Measurements from ENCODE around the gene KRTAP5-3.

DNA sequence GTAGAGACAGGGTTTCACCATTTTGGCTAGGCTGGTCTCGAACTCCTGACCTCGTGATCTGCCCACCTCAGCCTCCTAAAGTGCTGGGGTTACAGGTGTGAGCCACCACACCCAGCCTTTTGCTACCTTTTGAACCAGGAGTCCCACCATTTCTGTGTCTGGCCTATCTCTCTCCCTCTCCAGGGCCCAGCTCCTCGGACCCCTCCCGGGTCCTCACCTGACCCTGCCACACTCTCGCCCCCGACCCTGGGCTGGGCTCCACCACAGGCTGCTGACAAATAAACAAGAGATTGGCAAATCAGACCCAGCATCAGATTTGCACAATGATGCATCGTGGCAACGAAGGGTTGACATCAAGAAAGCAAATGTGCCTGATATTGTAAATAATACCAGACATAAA, 30.1 kb upstream of the KRTAP5-3 start:
- TF ChIP-seq TAF1 (IDR thresholded peaks at IDR 0.05; ENCODE audit: low read depth) (no peak), EZH2 (IDR thresholded peaks at IDR 0.05; ENCODE audit: borderline replicate concordance, insufficient read depth, low read length, poor library complexity, severe bottlenecking) (no peak), POLR2AphosphoS5 (IDR thresholded peaks at IDR 0.05) (no peak), SMC3 (conservative IDR thresholded peaks at IDR 0.05; ENCODE audit: poor library complexity) (no peak)
- TF ChIP-seq, protein P1, sequence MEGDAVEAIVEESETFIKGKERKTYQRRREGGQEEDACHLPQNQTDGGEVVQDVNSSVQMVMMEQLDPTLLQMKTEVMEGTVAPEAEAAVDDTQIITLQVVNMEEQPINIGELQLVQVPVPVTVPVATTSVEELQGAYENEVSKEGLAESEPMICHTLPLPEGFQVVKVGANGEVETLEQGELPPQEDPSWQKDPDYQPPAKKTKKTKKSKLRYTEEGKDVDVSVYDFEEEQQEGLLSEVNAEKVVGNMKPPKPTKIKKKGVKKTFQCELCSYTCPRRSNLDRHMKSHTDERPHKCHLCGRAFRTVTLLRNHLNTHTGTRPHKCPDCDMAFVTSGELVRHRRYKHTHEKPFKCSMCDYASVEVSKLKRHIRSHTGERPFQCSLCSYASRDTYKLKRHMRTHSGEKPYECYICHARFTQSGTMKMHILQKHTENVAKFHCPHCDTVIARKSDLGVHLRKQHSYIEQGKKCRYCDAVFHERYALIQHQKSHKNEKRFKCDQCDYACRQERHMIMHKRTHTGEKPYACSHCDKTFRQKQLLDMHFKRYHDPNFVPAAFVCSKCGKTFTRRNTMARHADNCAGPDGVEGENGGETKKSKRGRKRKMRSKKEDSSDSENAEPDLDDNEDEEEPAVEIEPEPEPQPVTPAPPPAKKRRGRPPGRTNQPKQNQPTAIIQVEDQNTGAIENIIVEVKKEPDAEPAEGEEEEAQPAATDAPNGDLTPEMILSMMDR (IDR thresholded peaks at IDR 0.05; ENCODE audit: poor library complexity, severe bottlenecking): no peak
- TF ChIP-seq, protein P2, sequence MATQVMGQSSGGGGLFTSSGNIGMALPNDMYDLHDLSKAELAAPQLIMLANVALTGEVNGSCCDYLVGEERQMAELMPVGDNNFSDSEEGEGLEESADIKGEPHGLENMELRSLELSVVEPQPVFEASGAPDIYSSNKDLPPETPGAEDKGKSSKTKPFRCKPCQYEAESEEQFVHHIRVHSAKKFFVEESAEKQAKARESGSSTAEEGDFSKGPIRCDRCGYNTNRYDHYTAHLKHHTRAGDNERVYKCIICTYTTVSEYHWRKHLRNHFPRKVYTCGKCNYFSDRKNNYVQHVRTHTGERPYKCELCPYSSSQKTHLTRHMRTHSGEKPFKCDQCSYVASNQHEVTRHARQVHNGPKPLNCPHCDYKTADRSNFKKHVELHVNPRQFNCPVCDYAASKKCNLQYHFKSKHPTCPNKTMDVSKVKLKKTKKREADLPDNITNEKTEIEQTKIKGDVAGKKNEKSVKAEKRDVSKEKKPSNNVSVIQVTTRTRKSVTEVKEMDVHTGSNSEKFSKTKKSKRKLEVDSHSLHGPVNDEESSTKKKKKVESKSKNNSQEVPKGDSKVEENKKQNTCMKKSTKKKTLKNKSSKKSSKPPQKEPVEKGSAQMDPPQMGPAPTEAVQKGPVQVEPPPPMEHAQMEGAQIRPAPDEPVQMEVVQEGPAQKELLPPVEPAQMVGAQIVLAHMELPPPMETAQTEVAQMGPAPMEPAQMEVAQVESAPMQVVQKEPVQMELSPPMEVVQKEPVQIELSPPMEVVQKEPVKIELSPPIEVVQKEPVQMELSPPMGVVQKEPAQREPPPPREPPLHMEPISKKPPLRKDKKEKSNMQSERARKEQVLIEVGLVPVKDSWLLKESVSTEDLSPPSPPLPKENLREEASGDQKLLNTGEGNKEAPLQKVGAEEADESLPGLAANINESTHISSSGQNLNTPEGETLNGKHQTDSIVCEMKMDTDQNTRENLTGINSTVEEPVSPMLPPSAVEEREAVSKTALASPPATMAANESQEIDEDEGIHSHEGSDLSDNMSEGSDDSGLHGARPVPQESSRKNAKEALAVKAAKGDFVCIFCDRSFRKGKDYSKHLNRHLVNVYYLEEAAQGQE (IDR thresholded peaks at IDR 0.05; ENCODE audit: borderline replicate concordance): no peak
